Thoracic aorta (tissue), 2 donors: ENCODE measurements around the gene RNU6-9. TPM values are rescaled to one million over a fixed set of nuclear protein-coding genes. Genes with fewer than 3 reads are reported as not detected.

Experiments
- ATAC-seq: fragments of 150-250 bp; one replicate; pipeline ENCODE4 v1.8.0; 2017; ENCODE audit warnings: low read depth; ENCODE audit not compliant: insufficient number of reproducible peaks, low FRiP score
- DNase-seq: peaks from one replicate; pipeline ENCODE4 v3.0.0-alpha.2; 2020; ENCODE audit warnings: low spot score
- H3K27ac ChIP-seq, 2 donors: fragments of 200-600 bp; sonication (generic); 1 replicate in 1 of 2; 2 replicates in 1 of 2; pipeline ENCODE4 v1.5.1; 2016; ENCODE audit warnings: mild to moderate bottlenecking in 2 of 2, moderate library complexity in 2 of 2
- H3K27me3 ChIP-seq: fragments of 200-600 bp; sonication (generic); replicated peaks from 2 replicates; pipeline ENCODE4 v1.6.0; 2016; ENCODE audit warnings: mild to moderate bottlenecking; ENCODE audit not compliant: insufficient read depth
- H3K36me3 ChIP-seq: fragments of 200-600 bp; sonication (generic); one replicate; pipeline ENCODE4 v1.5.1; 2016
- H3K4me1 ChIP-seq, 2 donors: fragments of 200-600 bp; sonication (generic); 1 replicate in 1 of 2; 2 replicates in 1 of 2; pipeline versions ENCODE4 v1.5.1 to v1.6.0; 2016; ENCODE audit warnings: low read depth in 2 of 2, mild to moderate bottlenecking in 1 of 2; ENCODE audit not compliant: control insufficient read depth in 1 of 2
- H3K4me3 ChIP-seq: fragments of 200-600 bp; sonication (generic); 2 replicates; pipeline ENCODE4 v1.5.1; 2016; ENCODE audit warnings: mild to moderate bottlenecking
- H3K9me3 ChIP-seq: fragments of 200-600 bp; sonication (generic); 2 replicates; pipeline ENCODE4 v1.5.1; 2016
- total RNA-seq, 2 donors: library from RNA; depleted of rRNA; stranded (reverse); fragments of >200 nt; gene quantifications; one replicate each; pipeline versions ENCODE4 v1.1.0 to v1.2.3, GENCODE V29; 2016
- TF ChIP-seq, protein P1 (sequence below): fragments of 200-600 bp; sonication (generic); IDR thresholded peaks from one replicate; pipeline ENCODE4 v1.5.1; 2019; ENCODE audit warnings: antibody characterized with exemption

Gene RNU6-9
- total RNA-seq, 2 donors from 2014 or later: not detected

DNA sequence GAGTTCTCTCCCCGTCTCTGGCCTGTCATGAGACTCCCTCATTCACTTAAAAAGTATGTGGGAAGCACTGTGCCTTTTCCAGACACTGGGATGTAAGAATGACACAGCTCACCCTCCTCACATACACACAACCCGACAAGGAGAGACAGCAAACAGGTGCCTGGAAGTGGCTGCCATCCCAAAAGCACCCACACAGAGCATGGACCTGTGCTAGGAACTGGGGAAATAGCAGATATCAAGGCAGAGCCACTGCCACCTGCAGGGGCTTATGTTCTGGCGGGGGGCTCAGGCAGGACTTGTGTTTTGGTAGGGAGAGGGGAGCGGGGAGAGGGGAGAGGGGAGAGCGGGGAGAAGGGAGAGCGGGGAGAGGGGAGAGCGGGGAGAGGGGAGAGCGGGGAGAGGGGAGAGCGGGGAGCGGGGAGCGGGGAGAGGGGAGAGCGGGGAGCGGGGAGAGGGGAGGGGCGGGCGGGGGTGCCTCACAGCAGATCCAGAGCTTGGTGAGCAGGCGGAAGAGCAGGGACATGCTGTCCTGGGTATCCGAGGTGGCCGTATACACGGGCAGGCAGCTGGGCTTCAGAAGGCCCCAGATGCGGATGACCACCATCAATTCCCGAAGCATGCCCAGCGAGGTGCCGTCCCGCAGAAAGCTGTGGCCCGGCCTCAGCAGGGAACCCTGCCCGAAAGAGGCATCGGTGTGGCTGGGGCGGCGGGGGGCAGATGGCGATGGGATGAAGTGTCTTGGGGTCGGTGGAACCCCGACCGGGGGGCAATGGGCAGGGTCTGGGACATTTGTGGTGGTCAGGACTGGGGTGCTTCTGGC, 21.6 kb upstream of the RNU6-9 start:
- Histone ChIP-seq H3K27me3 (no peaks in the 10 kb centered on the region), H3K4me3 (no peak overlapping the region), H3K36me3 (peaks cover 37% of the 10 kb centered on the region), H3K4me1 (peaks cover 7 to 14% of the 10 kb centered on the region in 2 donors), H3K9me3 (no peaks in the 10 kb centered on the region), H3K27ac (no peak overlapping the region)
- DNase-seq (no peak), ATAC-seq (no peak)
- TF ChIP-seq, protein P1, sequence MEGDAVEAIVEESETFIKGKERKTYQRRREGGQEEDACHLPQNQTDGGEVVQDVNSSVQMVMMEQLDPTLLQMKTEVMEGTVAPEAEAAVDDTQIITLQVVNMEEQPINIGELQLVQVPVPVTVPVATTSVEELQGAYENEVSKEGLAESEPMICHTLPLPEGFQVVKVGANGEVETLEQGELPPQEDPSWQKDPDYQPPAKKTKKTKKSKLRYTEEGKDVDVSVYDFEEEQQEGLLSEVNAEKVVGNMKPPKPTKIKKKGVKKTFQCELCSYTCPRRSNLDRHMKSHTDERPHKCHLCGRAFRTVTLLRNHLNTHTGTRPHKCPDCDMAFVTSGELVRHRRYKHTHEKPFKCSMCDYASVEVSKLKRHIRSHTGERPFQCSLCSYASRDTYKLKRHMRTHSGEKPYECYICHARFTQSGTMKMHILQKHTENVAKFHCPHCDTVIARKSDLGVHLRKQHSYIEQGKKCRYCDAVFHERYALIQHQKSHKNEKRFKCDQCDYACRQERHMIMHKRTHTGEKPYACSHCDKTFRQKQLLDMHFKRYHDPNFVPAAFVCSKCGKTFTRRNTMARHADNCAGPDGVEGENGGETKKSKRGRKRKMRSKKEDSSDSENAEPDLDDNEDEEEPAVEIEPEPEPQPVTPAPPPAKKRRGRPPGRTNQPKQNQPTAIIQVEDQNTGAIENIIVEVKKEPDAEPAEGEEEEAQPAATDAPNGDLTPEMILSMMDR: no peak

DNA sequence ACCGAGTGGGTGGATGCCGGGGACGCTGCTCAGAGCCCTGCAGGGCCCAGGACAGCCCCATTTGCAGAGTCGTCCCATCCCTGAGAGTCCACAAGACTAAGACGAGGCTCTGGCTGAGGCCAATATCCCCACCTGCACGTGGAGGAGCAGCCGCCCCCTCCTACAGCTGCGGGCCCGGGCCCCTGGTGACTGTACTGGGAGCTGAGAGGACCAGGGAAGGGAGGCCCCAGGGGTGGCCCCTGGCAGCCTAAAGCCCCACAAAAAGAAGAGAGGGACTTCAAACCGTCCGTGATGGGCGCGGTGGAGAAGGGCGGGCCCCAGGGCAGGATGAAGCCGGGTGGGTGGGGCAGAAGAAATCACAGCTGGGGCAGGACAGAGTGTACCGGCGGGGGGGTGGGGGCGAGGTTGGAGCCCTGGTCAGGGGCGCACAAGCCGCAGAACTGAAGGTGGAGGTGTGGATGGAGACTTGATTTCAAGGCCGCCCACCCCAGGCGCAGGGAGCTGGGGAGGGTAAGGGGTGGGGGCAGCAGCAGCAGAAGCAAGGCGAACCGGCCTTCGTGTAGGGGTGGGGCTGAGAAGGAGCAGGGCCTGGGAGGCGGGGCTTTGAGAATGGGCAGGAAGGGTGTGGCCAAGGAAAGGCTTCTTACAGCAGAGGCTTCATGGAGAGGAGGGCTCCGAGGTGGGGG, 20.9 kb upstream of the RNU6-9 start:
- H3K9me3 ChIP-seq: no peaks in the 10 kb centered on the region
- ATAC-seq: no peak
- TF ChIP-seq, protein P1: no peak
- H3K36me3 ChIP-seq: peaks cover 41% of the 10 kb centered on the region
- no peaks in the 10 kb centered on the region for H3K27me3 ChIP-seq
- H3K27ac ChIP-seq: no peak overlapping the region
- no peak overlapping the region for H3K4me3 ChIP-seq
- no peak for DNase-seq
- H3K4me1 ChIP-seq: peaks cover 7 to 14% of the 10 kb centered on the region in 2 donors

DNA sequence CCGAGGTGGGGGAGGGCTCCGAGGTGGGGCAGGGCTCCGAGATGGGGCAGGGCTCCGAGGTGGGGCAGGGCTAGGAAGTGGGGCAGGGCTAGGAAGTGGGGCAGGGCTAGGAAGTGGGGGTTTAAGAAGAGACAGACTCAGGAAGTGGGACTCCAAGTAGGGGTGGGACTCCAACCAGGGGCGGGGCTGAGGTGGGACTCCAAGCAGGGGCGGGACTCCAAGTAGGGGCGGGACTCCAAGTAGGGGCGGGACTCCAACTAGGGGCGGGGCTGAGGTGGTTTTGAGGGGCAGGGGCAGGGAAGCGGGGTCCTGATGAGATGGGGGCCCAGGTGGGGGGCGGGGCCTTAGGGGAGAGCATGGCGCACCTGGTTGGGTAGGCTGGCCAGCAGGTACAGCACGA, 20.2 kb upstream of the RNU6-9 start:
- H3K27ac ChIP-seq: no peak overlapping the region
- H3K4me1 ChIP-seq: peaks cover 7 to 14% of the 10 kb centered on the region in 2 donors
- no peaks in the 10 kb centered on the region for H3K9me3 ChIP-seq
- ATAC-seq (no peak), DNase-seq (no peak)
- H3K4me3 ChIP-seq: no peak overlapping the region
- TF ChIP-seq, protein P1: no peak
- peaks cover 36% of the 10 kb centered on the region for H3K36me3 ChIP-seq
- no peaks in the 10 kb centered on the region for H3K27me3 ChIP-seq

DNA sequence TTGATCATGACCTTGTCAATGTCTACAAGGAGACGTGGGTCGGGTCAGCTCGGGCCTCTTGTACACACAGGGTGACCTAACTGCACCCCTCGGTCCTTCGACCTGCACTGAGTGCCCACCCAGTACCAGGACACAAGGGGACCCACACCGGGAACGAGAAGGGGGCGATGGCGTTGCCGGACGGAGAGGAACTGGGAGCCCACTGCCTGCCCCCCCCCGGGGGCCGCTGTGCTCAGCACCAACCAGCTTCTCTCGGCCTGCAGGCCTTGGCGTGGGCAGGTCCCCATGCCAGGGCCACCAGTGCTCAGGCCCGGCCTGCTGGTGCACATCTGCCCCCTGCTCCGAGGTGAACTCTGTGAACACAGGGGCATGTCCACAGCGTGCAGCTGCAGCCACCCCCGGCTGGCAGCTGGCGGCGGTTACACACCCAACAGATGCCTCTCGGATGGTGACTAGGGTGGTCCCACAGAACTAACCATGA, 19.7 kb upstream of the RNU6-9 start:
- no peak overlapping the region for H3K4me3 ChIP-seq
- peaks cover 31% of the 10 kb centered on the region for H3K36me3 ChIP-seq
- ATAC-seq: no peak
- peaks cover 6 to 12% of the 10 kb centered on the region in 2 donors for H3K4me1 ChIP-seq
- no peak overlapping the region for H3K27ac ChIP-seq
- TF ChIP-seq, protein P1: no peak
- no peak for DNase-seq
- H3K27me3 ChIP-seq: no peaks in the 10 kb centered on the region
- no peaks in the 10 kb centered on the region for H3K9me3 ChIP-seq

DNA sequence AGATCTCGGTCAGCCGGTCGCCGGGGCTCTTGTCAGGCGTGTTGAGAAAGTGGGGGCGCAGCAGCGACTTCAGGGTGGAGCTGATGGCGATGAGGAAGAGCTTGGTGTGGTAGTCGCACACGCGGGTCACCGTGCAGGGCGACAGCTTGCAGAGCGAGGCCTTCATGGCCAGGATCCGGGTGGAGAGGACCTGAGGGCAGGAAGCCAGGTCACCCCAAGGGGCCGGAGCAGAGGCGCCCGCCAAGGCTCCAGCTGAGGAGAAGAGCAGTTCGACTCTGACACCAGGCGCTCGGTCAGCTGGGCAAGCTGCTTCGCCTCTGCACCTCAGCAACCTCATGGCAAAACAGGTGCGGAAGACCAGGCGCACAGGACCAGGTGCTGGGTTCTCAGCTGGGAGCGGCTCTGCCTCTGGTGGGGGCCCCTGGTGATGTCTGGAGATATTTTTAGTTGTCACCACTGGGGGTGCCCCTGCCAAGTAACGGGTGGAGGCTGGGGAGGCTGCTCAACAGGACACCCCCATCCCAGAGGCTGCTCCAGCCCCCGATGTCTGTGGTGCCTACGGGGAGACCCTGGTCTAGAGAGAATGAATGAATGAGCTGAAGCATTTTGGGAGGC, 17.9 kb upstream of the RNU6-9 start:
- no peaks in the 10 kb centered on the region for H3K4me1 ChIP-seq
- no peak overlapping the region for H3K4me3 ChIP-seq
- no peak for ATAC-seq
- TF ChIP-seq, protein P1: no peak
- no peak for DNase-seq
- peaks cover 37% of the 10 kb centered on the region for H3K36me3 ChIP-seq
- H3K27ac ChIP-seq: no peak overlapping the region
- H3K9me3 ChIP-seq: no peaks in the 10 kb centered on the region
- no peaks in the 10 kb centered on the region for H3K27me3 ChIP-seq
